Lower leg skin (tissue), 3 donors: ENCODE results near the gene TMEM63A.

ENCODE experiments used
- CTCF ChIP-seq, 3 donors: fragments of 450-650 bp; IDR thresholded peaks; one replicate each; pipeline ENCODE4 v1.5.1; 2016; ENCODE audit warnings: antibody characterized with exemption in 3 of 3, mild to moderate bottlenecking in 3 of 3, moderate library complexity in 2 of 3
- POLR2A ChIP-seq, 2 donors: fragments of 450-650 bp; IDR thresholded peaks; one replicate each; pipeline ENCODE4 v1.6.1; 2016 to 2017; ENCODE audit warnings: antibody characterized with exemption in 2 of 2, mild to moderate bottlenecking in 1 of 2, moderate library complexity in 1 of 2

- TF ChIP-seq CTCF (IDR thresholded peaks at IDR 0.05) (no peak), POLR2A (IDR thresholded peaks at IDR 0.05) (no peak)
These were observed 25.2 kb upstream of the TMEM63A start for GRCh38 chr1:225907341-225907740.
